NCI-H345 (cell line): ENCODE results near the gene NEB.

Experiments used
- DNase-seq: peaks from one replicate; lab custom pipeline; 2025; lab: John Stamatoyannopoulos, UW

Gene NEB

DNA sequence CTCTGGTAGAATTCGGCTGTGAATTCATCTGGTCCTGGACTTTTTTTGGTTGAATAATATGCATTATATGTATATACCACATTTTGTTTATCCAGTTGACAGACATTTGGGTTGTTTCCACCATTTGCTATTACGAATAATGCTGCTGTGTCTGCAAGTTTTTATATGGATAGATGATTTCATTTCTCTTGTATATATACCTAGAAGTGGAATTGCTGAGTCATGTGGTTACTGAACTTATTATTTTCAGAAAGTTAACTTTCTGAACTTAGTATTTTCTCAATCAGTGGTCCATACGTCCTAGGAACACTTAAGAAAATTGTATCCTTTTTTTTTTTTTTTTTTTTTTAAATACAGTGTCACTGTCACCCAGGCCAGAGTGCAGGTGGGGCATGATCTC lies 261.3 kb downstream of the NEB start:
- DNase-seq, result no peak

DNA sequence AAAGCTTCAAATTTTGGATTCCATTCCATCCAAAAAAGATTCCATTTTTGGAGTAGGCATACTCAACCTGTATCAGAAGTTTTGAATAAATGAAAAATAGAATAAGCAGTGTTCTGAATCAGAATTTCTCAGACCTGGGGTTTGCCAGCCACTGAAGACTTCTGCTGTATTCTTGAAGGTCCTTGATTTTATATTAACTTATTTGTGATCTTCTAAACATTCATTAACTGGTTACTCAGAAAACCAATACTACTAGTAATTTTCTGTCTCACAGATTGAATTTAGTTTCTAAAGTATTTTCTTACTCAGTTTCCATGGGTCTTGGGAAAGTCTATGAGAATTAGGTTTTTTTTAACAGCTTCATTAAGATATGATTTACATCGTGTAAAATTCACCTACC lies 263.7 kb downstream of the NEB start:
- no peak for DNase-seq

DNA sequence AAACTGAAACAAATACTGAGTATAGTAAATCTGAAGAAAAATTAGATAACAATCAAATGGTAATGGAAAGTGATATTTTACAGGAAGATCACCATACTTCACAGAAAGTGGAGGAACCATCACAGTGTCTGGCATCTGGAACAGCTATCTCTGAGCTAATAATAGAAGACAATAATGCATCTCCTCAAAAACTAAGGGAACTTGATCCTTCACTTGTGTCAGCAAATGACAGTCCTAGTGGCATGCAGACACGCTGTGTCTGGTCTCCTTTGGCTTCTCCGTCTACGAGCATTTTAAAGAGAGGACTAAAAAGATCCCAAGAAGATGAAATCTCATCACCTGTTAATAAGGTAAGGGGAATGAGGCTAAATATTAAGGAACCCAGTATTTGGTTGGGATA lies 268.5 kb downstream of the NEB start:
- no peak for DNase-seq

DNA sequence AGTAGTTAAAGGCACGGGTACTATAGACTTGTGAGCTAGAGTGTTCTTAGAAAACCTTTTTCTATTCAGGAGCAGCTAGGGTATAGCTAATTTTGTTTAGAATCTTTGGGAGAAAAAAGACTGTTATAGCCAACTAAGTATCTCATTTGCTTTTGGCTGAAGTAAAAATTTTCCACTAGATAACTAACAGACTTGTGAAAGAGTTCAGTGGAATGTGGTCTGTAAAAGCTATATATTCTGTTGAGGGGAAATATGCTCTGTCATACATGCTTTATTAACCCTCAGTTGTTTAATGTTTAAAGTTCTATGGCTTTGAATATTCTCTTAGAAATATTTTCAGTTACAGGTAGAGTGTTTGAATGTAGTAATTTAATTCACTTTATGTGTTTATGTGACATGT lies 274.9 kb downstream of the NEB start:
- DNase-seq, result no peak

DNA sequence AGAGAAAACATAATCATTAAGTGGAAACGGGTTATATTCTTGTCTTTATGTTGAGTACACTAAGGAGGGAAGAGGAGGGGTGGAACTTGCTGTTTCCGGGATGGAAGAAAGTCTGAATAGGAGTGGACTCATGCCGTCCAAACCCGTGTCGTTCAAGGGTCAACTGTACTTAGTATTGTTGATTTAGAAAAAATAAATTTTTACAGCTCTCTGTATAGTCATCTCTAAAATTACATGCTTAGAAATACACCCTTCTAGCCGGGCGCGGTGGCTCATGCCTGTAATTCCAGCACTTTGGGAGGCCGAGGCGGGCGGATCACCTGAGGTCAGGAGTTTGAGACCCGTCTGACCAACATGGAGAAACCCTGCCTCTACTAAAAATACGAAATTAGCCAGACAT lies 295.1 kb downstream of the NEB start:
- DNase-seq, result no peak

DNA sequence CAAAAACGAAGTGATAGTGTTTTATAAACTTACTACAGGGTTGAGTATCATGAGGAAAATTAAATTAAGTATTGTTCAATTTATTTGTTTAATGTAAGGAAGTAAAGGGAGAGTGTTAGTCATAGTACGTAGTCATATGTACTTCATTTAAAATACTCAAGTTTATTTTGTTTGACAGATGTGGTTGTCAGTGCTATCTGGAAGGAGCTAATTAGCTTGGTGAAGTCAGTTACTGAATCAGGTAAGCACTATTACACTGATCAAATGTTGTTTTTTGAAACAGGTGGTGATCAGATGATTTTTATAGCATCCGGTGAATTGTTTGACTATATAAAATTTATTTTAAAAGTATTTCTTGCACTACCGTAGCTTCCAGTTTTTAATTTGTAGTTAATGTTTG lies 295.8 kb downstream of the NEB start:
- no peak for DNase-seq

DNA sequence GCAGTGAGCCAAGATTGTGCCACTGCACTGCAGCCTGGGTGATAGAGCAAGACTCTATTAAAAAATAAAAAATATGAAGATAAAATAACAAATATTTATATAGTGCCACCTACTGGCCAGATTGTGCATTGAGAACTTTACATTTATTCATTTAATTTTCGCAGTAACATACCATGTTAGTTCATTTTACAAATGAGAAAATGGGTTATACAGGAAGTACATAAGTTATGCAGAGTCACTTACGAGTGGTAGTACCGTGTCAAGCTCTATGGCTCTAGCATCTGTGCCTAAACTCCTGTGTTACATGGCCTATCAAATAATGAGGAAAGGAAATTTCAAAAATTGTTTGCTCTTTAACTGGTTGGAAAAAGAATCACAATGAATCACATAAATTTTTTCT lies 296.6 kb downstream of the NEB start:
- no peak for DNase-seq
